Neuronal stem cell (in vitro differentiated cells): ENCODE data around the gene LSMEM2.

Experiments
- DNase-seq: peaks from one replicate; pipeline ENCODE4 v3.0.0-alpha.2; 2013; ENCODE audit warnings: low spot score
- H2AFZ ChIP-seq: one replicate; pipeline ENCODE4 v1.6.1; 2013; ENCODE audit warnings: mild to moderate bottlenecking, low read length, inconsistent platforms
- H2AK5ac ChIP-seq: 2 replicates; pipeline ENCODE4 v1.6.1; 2013; ENCODE audit warnings: low read depth, mild to moderate bottlenecking, inconsistent platforms, low read length, moderate library complexity, mixed read lengths
- H2BK120ac ChIP-seq: 2 replicates; pipeline ENCODE4 v1.6.1; 2013; ENCODE audit warnings: low read depth, mild to moderate bottlenecking, inconsistent platforms, low read length, moderate library complexity, mixed read lengths
- H2BK12ac ChIP-seq: one replicate; pipeline ENCODE4 v1.6.1; 2013; ENCODE audit warnings: low read length, inconsistent platforms
- H2BK15ac ChIP-seq: 2 replicates; pipeline ENCODE4 v1.6.1; 2013; ENCODE audit warnings: mild to moderate bottlenecking, low read length, inconsistent platforms, mixed read lengths
- H2BK5ac ChIP-seq: one replicate; pipeline ENCODE4 v1.6.1; 2013; ENCODE audit warnings: inconsistent platforms, mild to moderate bottlenecking, low read length, moderate library complexity
- H3K14ac ChIP-seq: one replicate; pipeline ENCODE4 v1.6.1; 2013; ENCODE audit warnings: low read length, inconsistent platforms
- H3K18ac ChIP-seq: 2 replicates; pipeline ENCODE4 v1.6.1; 2013; ENCODE audit warnings: low read length, inconsistent platforms
- H3K23ac ChIP-seq: 2 replicates; pipeline ENCODE4 v1.6.1; 2013; ENCODE audit warnings: low read depth, mild to moderate bottlenecking, mixed read lengths, low read length, inconsistent platforms; ENCODE audit not compliant: poor library complexity
- H3K27ac ChIP-seq: replicated peaks from 3 replicates; pipeline ENCODE4 v1.5.1; 2013; ENCODE audit warnings: low read length, inconsistent platforms
- H3K27me3 ChIP-seq, 3 experiments: 2 replicates each; pipeline ENCODE4 v1.6.1; 2013; ENCODE audit warnings: low read length in 3 of 3, mild to moderate bottlenecking in 2 of 3, inconsistent platforms in 1 of 3, low read depth in 1 of 3, mixed read lengths in 1 of 3, moderate library complexity in 1 of 3; ENCODE audit not compliant: control insufficient read depth in 3 of 3, insufficient read depth in 3 of 3
- H3K36me3 ChIP-seq, 2 donors: replicated peaks in 1 of 2; 2 replicates each; pipeline ENCODE4 v1.6.1; 2013; ENCODE audit warnings: low read length in 2 of 2; ENCODE audit not compliant: control insufficient read depth in 2 of 2, insufficient read depth in 2 of 2
- H3K4ac ChIP-seq: 2 replicates; pipeline ENCODE4 v1.6.1; 2013; ENCODE audit warnings: inconsistent platforms, mild to moderate bottlenecking, low read length, moderate library complexity
- H3K4me1 ChIP-seq, 2 donors: 1 replicate in 1 of 2; 2 replicates in 1 of 2; pipeline ENCODE4 v1.6.1; 2013; ENCODE audit warnings: low read length in 2 of 2, low read depth in 1 of 2; ENCODE audit not compliant: control insufficient read depth in 2 of 2, insufficient read depth in 1 of 2
- H3K4me2 ChIP-seq: one replicate; pipeline ENCODE4 v1.6.1; 2013; ENCODE audit warnings: mild to moderate bottlenecking, low read length, inconsistent platforms; ENCODE audit not compliant: insufficient read depth, poor library complexity, severe bottlenecking
- H3K4me3 ChIP-seq, 2 donors: 2 replicates each; pipeline ENCODE4 v1.5.1; 2013; ENCODE audit warnings: low read length in 2 of 2, mild to moderate bottlenecking in 2 of 2, inconsistent platforms in 1 of 2, moderate library complexity in 1 of 2
- H3K79me1 ChIP-seq: one replicate; pipeline ENCODE4 v1.6.1; 2013; ENCODE audit warnings: low read depth, mild to moderate bottlenecking, inconsistent platforms, low read length, moderate library complexity
- H3K9ac ChIP-seq: one replicate; pipeline ENCODE4 v1.6.1; 2013; ENCODE audit warnings: mild to moderate bottlenecking, low read depth, low read length, inconsistent platforms; ENCODE audit not compliant: poor library complexity
- H3K9me3 ChIP-seq, 2 donors: replicated peaks in 1 of 2; 2 replicates each; pipeline versions ENCODE3 to v1.6.1; 2013; ENCODE audit warnings: low read length in 2 of 2, mild to moderate bottlenecking in 2 of 2, inconsistent platforms in 1 of 2, low read depth in 1 of 2, mixed read lengths in 1 of 2, moderate library complexity in 1 of 2; ENCODE audit not compliant: control insufficient read depth in 2 of 2, insufficient read depth in 1 of 2
- H4K8ac ChIP-seq: one replicate; pipeline ENCODE4 v1.6.1; 2013; ENCODE audit warnings: low read depth, mild to moderate bottlenecking, inconsistent platforms, low read length, moderate library complexity
- H4K91ac ChIP-seq: one replicate; pipeline ENCODE4 v1.6.1; 2013; ENCODE audit warnings: low read length, low read depth, mild to moderate bottlenecking, inconsistent platforms; ENCODE audit not compliant: poor library complexity
- WGBS, 2 donors: extraction: QIAGEN DNeasy Blood & Tissue Kit; methylation state at CpG; one replicate each; pipeline ENCODE4 v1.1.7; 2013; ENCODE audit warnings: missing lambda C conversion rate in 2 of 2, mixed read lengths in 1 of 2; ENCODE audit not compliant: insufficient read length in 2 of 2, insufficient replicate concordance in 1 of 2; ENCODE audit errors: extremely low coverage in 2 of 2; 5-methylcytosine and 5-hydroxymethylcytosine counted together

LSMEM2 gene

GRCh38 chr3:50298836-50299637, 20.1 kb downstream of the LSMEM2 start, which contains the start of the genes HYAL3 and NAA80:
Gene HYAL3, minus strand, starts transcription at chr3:50299405. Its CDS starts 3,803 bp downstream, at chr3:50295602.
Gene NAA80, minus strand, starts transcription at chr3:50299405. Its CDS starts 1,942 bp downstream, at chr3:50297463.
- peak within 1 kb of the TSS; percentile 95 for H3K18ac ChIP-seq
- H4K8ac ChIP-seq, result no peak within 1 kb of the TSS
- no peaks in the 10 kb centered on the region for H3K27me3 ChIP-seq
- peak; percentile 99 for DNase-seq
- H2BK5ac ChIP-seq, result peak within 1 kb of the TSS; percentile 88
- H3K27ac ChIP-seq, result peak within 1 kb of the TSS; percentile 31
- peak within 1 kb of the TSS; percentile 23 for H3K4ac ChIP-seq
- peak within 1 kb of the TSS; percentile 64 for H4K91ac ChIP-seq
- peak within 1 kb of the TSS; percentile 91 for H2AFZ ChIP-seq
- H3K4me3 ChIP-seq, result peak within 1 kb of the TSS; percentile 82 to 95
- no peaks in the 10 kb centered on the region for H3K9me3 ChIP-seq
- H3K23ac ChIP-seq, result peak within 1 kb of the TSS; percentile 90
- peak within 1 kb of the TSS; percentile 99 for H3K9ac ChIP-seq
- WGBS, 2 donors, result no CpG with 5 or more reads among the region's 61 CpGs
- peak within 1 kb of the TSS; percentile 100 for H3K4me2 ChIP-seq
- H3K14ac ChIP-seq, result peak within 1 kb of the TSS; percentile 97
- no peaks in the 10 kb centered on the region for H3K36me3 ChIP-seq
- H2BK15ac ChIP-seq, result peak within 1 kb of the TSS; percentile 75
- peak within 1 kb of the TSS; percentile 87 for H2BK12ac ChIP-seq
- H2AK5ac ChIP-seq, result peak within 1 kb of the TSS; percentile 92
- no peak within 1 kb of the TSS for H2BK120ac ChIP-seq
- peaks cover 12 to 14% of the 10 kb centered on the region in 2 donors for H3K4me1 ChIP-seq
- no peaks in the 10 kb centered on the region for H3K79me1 ChIP-seq

GRCh38 chr3:50299638-50299928, 20.7 kb downstream of the LSMEM2 start:
- no CpG with 5 or more reads among the region's 12 CpGs for WGBS, 2 donors
- Histone ChIP-seq H3K4ac (no peak overlapping the region), H3K4me3 (peak overlapping the region; percentile 70 to 82)

DNA sequence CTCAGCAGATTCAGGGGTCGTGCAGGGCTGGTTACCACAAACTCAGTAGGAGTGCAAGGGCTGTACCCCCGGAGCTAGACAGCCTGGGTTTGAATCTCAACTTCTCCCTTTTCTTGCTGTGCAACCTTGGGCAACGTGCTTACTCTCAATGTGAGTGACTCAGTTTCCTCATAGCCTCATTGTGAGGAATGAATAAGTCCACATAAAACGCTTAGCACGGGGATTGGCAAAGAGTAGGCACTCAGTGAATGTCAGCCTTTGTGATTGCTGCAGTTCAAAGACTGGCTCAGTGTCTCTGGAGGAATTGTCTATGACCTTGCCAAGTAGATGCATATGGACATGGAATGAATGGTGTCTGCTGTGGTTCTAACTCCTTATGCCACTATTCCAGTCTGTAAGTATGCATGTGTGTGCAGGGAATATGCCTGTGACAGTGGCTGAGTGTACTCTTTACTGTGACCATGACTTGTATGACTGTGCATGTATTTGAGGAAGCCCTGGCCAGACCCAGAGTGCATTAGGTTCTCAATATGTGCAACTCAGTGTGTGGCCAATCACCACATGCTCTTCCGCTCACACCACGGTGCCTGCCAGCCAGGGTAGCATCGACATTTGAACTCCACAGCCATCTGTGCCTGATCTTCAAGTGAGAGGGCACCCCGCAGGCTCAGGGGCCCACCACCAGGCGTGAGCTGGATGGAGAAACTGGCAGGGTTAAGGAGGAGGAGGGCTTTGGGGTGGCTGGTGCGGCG, 21.2 kb downstream of the LSMEM2 start:
- Histone ChIP-seq H2BK120ac (no peak overlapping the region), H2AK5ac (peak overlapping the region; percentile 40), H3K4me1 (peaks cover 12 to 14% of the 10 kb centered on the region in 2 donors), H2AFZ (peak overlapping the region; percentile 86), H3K9ac (no peak overlapping the region), H4K91ac (no peak overlapping the region), H2BK12ac (no peak overlapping the region), H3K4ac (no peak overlapping the region), H3K79me1 (no peaks in the 10 kb centered on the region), H3K4me3 (peak overlapping the region; percentile 70 to 82), H2BK5ac (no peak overlapping the region), H3K14ac (no peak overlapping the region), H4K8ac (no peak overlapping the region), H3K36me3 (no peaks in the 10 kb centered on the region), H3K18ac (peak overlapping the region; percentile 0), H3K27me3 (no peaks in the 10 kb centered on the region), H2BK15ac (no peak overlapping the region), H3K9me3 (no peaks in the 10 kb centered on the region), H3K4me2 (peak overlapping the region; percentile 48), H3K27ac (no peak overlapping the region), H3K23ac (no peak overlapping the region)
- DNase-seq, result no peak
- no CpG with 5 or more reads among the region's 12 CpGs for WGBS, 2 donors

More at GRCh38 chr3:50299638-50299928, 20.7 kb downstream of the LSMEM2 start:
- Histone ChIP-seq H2BK15ac (no peak overlapping the region), H3K9me3 (no peaks in the 10 kb centered on the region), H2BK5ac (no peak overlapping the region), H4K91ac (no peak overlapping the region), H2AK5ac (no peak overlapping the region), H3K18ac (no peak overlapping the region), H2BK120ac (no peak overlapping the region), H3K9ac (no peak overlapping the region), H3K79me1 (no peaks in the 10 kb centered on the region), H3K36me3 (no peaks in the 10 kb centered on the region), H3K23ac (no peak overlapping the region), H3K27ac (no peak overlapping the region), H3K14ac (no peak overlapping the region), H3K4me1 (peaks cover 12 to 14% of the 10 kb centered on the region in 2 donors), H4K8ac (no peak overlapping the region), H2BK12ac (no peak overlapping the region), H2AFZ (peak overlapping the region; percentile 86), H3K27me3 (no peaks in the 10 kb centered on the region), H3K4me2 (peak overlapping the region; percentile 48)
- DNase-seq, result no peak

DNA sequence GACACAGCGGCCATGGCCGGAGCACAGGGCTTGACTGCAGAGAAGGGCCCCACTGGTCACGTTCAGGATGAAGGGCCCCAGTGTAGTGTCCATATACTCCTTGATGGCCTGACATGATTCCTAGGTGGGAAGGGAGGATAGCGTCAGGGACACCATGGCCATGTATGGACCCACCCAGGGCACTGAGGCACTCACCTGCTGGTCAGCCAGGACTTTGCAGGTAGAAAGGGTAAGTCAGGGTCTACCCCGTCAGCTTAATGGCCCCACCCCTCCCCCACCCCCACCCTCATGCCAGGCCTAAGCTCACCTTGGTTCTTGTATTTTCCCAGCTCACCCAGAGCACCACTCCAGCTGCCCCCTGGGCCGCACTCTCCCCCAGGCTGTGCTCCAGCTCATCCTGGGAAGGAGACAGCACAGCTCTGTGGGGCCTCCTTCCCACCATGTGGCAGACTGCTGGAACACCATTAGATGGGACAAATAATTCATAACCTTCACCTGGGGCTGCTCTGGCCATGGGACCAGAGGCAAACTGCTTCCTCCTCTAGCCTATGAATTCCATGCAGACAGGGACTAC, 21.9 kb downstream of the LSMEM2 start:
- no peak overlapping the region for H4K8ac ChIP-seq
- no peak overlapping the region for H2BK5ac ChIP-seq
- no peak overlapping the region for H2AFZ ChIP-seq
- peak overlapping the region; percentile 0 for H3K18ac ChIP-seq
- no peaks in the 10 kb centered on the region for H3K36me3 ChIP-seq
- H2AK5ac ChIP-seq, result peak overlapping the region; percentile 40
- no CpG with 5 or more reads among the region's 6 CpGs for WGBS, 2 donors
- no peak overlapping the region for H3K9ac ChIP-seq
- H3K23ac ChIP-seq, result no peak overlapping the region
- no peak overlapping the region for H2BK15ac ChIP-seq
- H3K4me3 ChIP-seq, result no peak overlapping the region
- no peak for DNase-seq
- H3K9me3 ChIP-seq, result no peaks in the 10 kb centered on the region
- H3K4me1 ChIP-seq, result peaks cover 12 to 14% of the 10 kb centered on the region in 2 donors
- no peak overlapping the region for H2BK12ac ChIP-seq
- no peak overlapping the region for H3K14ac ChIP-seq
- H3K27me3 ChIP-seq, result no peaks in the 10 kb centered on the region
- H3K27ac ChIP-seq, result no peak overlapping the region
- H4K91ac ChIP-seq, result no peak overlapping the region
- H2BK120ac ChIP-seq, result no peak overlapping the region
- no peak overlapping the region for H3K4ac ChIP-seq
- H3K79me1 ChIP-seq, result no peaks in the 10 kb centered on the region
- H3K4me2 ChIP-seq, result no peak overlapping the region
